Measurements from ENCODE around the gene STH.

STH gene

GRCh38 chr17:45985447-45985846 lies 13.6 kb upstream of the STH start:
- no peak for DNase-seq (ENCODE audit: low spot score)

- DNase-seq (ENCODE audit: low spot score): no peak
Observed at GRCh38 chr17:45986056-45986455, 13.0 kb upstream of the STH start.

- no peak for DNase-seq (ENCODE audit: low spot score)
Observed at GRCh38 chr17:45987706-45988105, 11.3 kb upstream of the STH start.

- DNase-seq (ENCODE audit: low spot score): no peak
Observed at GRCh38 chr17:45989759-45990158, 9.3 kb upstream of the STH start.

GRCh38 chr17:45990886-45991285 lies 8.2 kb upstream of the STH start:
- no peak for DNase-seq (ENCODE audit: low spot score)

- no peak for DNase-seq (ENCODE audit: low spot score)
Observed at GRCh38 chr17:45991341-45991740, 7.7 kb upstream of the STH start.

- DNase-seq (ENCODE audit: low spot score): peak; percentile 49
Observed at GRCh38 chr17:45992175-45992574, 6.9 kb upstream of the STH start.

- DNase-seq (ENCODE audit: low spot score): no peak
Observed at GRCh38 chr17:45992904-45993303, 6.1 kb upstream of the STH start.

- DNase-seq (ENCODE audit: low spot score): no peak
Observed at GRCh38 chr17:45993962-45994627, 5.0 kb upstream of the STH start.

GRCh38 chr17:45994987-45995386 lies 4.1 kb upstream of the STH start:
- no peak for DNase-seq (ENCODE audit: low spot score)

GRCh38 chr17:45995627-45996270 lies 3.3 kb upstream of the STH start:
- no peak for DNase-seq (ENCODE audit: low spot score)

GRCh38 chr17:45996282-45996937 lies 2.6 kb upstream of the STH start:
- no peak for DNase-seq (ENCODE audit: low spot score)

GRCh38 chr17:45997166-45997565 lies 1.9 kb upstream of the STH start:
- no peak for DNase-seq (ENCODE audit: low spot score)

- no peak for DNase-seq (ENCODE audit: low spot score)
Observed at GRCh38 chr17:45997624-45998023, 1.4 kb upstream of the STH start.

- no peak for DNase-seq (ENCODE audit: low spot score)
Observed at GRCh38 chr17:45999900-46000290, 845 bp downstream of the STH start.

- DNase-seq (ENCODE audit: low spot score): no peak
Observed at GRCh38 chr17:46000292-46000691, 1.2 kb downstream of the STH start.

GRCh38 chr17:46000757-46001156 lies 1.7 kb downstream of the STH start:
- DNase-seq (ENCODE audit: low spot score): no peak

GRCh38 chr17:46001390-46002310 lies 2.6 kb downstream of the STH start:
- DNase-seq (ENCODE audit: low spot score): peak; percentile 44

GRCh38 chr17:46002311-46002972 lies 3.4 kb downstream of the STH start:
- peak; percentile 76 for DNase-seq (ENCODE audit: low spot score)

- no peak for DNase-seq (ENCODE audit: low spot score)
Observed at GRCh38 chr17:46002973-46003316, 3.9 kb downstream of the STH start.

- peak; percentile 92 for DNase-seq (ENCODE audit: low spot score)
Observed at GRCh38 chr17:46003907-46004748, 5.1 kb downstream of the STH start.

Measured in Ammon's horn (tissue), 1 donor.